ENCODE measurements around the gene NDUFA11.

DNA sequence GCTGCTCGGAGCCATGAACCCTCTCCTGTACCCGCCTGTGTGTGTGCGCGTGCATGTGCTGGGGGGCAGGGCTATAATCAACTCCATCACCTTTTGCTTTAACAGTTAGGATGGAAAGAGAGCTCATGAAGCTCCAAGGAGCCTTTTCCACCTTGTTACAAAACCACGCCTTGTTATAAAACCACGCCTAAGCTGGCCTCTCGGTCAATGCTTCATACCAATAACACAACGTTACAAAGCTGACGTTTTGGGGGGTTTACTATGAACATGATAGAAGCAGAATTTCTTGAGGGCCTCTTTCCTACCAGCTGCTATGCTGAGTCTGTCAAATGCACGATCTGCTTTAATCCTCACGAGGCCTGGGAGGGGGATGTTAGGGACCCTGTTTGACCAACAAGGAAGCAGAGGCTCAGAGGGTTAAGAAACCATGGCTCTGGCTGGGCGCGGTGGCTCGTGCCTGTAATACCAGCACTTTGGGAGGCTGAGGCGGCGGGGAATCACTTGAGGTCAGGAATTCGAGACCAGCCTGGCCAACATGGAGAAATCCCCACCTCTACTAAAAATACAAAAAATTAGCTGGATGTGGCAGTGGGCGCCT, 22.3 kb upstream of the NDUFA11 start:
- TF ChIP-seq, protein P1, sequence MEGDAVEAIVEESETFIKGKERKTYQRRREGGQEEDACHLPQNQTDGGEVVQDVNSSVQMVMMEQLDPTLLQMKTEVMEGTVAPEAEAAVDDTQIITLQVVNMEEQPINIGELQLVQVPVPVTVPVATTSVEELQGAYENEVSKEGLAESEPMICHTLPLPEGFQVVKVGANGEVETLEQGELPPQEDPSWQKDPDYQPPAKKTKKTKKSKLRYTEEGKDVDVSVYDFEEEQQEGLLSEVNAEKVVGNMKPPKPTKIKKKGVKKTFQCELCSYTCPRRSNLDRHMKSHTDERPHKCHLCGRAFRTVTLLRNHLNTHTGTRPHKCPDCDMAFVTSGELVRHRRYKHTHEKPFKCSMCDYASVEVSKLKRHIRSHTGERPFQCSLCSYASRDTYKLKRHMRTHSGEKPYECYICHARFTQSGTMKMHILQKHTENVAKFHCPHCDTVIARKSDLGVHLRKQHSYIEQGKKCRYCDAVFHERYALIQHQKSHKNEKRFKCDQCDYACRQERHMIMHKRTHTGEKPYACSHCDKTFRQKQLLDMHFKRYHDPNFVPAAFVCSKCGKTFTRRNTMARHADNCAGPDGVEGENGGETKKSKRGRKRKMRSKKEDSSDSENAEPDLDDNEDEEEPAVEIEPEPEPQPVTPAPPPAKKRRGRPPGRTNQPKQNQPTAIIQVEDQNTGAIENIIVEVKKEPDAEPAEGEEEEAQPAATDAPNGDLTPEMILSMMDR (IDR thresholded peaks at IDR 0.05) = no peak
- no peak for TF ChIP-seq POLR2A (IDR thresholded peaks at IDR 0.05)
- no peak for TF ChIP-seq POLR2AphosphoS5 (IDR thresholded peaks at IDR 0.05)
